HCT116 (cell line): ENCODE measurements around the gene TMTC3. TPM values are rescaled to one million over a fixed set of nuclear protein-coding genes. Genes with fewer than 3 reads are reported as not detected.

Source experiments
- ATAC-seq: fragments of 200-7000 bp; cut with Tn5 transposase; 2 replicates; pipeline ENCODE4 v1.9.1; 2020; ENCODE audit warnings: mild to moderate bottlenecking, moderate library complexity
- BruUV-seq: library from RNA; stranded (reverse); fragments of 400-500 nt; replicated peaks from 2 replicates; lab custom pipeline; 2021; lab: Mats Ljungman, UMichigan
- CTCF ChIA-PET: fragments of 300-600 bp; sonication (Branson Sonifier 250); formaldehyde crosslinking; loops from one replicate; lab custom pipeline; 2021; ENCODE audit warnings: antibody characterized with exemption; lab: Charles Lee
- POLR2A ChIA-PET: fragments of 300-600, 350-600 bp; sonication (Branson Sonifier 250); formaldehyde crosslinking; loops from one replicate; lab custom pipeline; 2021; ENCODE audit warnings: antibody characterized with exemption; lab: Charles Lee
- RAD21 ChIA-PET, 2 experiments: fragments of 300-600 bp; sonication (Branson Sonifier 250); formaldehyde crosslinking; loops; one replicate each; lab custom pipeline; 2023; ENCODE audit warnings: low total read pairs in 2 of 2; ENCODE audit not compliant: uncharacterized antibody in 2 of 2, unreplicated experiment in 2 of 2, low non-redundant PET in 1 of 2; lab: Charles Lee
- DNase-seq: peaks from one replicate; pipeline ENCODE4 v3.0.0-alpha.2; 2010; ENCODE audit warnings: low read depth, low spot score
- H2AFZ ChIP-seq: fragments of 200-600 bp; shearing (Covaris generic), sonication (generic); 2 replicates; pipeline ENCODE4 v1.6.1; 2017; ENCODE audit warnings: low read depth, mixed run types, mixed read lengths, antibody characterized with exemption, low read length; ENCODE audit not compliant: poor library complexity, severe bottlenecking
- H3K27ac ChIP-seq: 2 replicates; pipeline ENCODE4 v1.5.1; 2012; ENCODE audit warnings: low read depth, low read length
- H3K27me3 ChIP-seq: fragments of 200-600 bp; sonication (generic); 2 replicates; pipeline ENCODE4 v1.6.1; 2016; ENCODE audit warnings: mixed run types, low read length, mixed read lengths; ENCODE audit not compliant: insufficient read depth
- H3K36me3 ChIP-seq, 2 experiments: fragments of 200-500 bp in 1 of 2; fragments of 200-600 bp in 1 of 2; sonication (Bioruptor generic) in 1 of 2; sonication (generic) in 1 of 2; 2 replicates each; pipeline versions ENCODE4 v1.5.1 to v1.6.1; 2014 to 2016; ENCODE audit warnings: low read length in 2 of 2, inconsistent platforms in 1 of 2, mixed read lengths in 1 of 2, mixed run types in 1 of 2; ENCODE audit not compliant: insufficient read depth in 2 of 2, control insufficient read depth in 1 of 2
- H3K4me1 ChIP-seq, 2 experiments: fragments of 200-600 bp in 1 of 2; sonication (generic) in 1 of 2; 2 replicates each; pipeline versions ENCODE4 v1.5.1 to v1.6.1; 2012 to 2017; ENCODE audit warnings: low read length in 2 of 2, inconsistent platforms in 1 of 2, mild to moderate bottlenecking in 1 of 2, mixed read lengths in 1 of 2, mixed run types in 1 of 2, moderate library complexity in 1 of 2; ENCODE audit not compliant: insufficient read depth in 2 of 2, control insufficient read depth in 1 of 2
- H3K4me2 ChIP-seq: fragments of 200-600 bp; sonication (generic); 2 replicates; pipeline ENCODE4 v1.6.1; 2017; ENCODE audit warnings: mixed run types, low read length, mixed read lengths
- H3K4me3 ChIP-seq, 2 experiments: fragments of 200-600 bp in 1 of 2; sonication (generic) in 1 of 2; replicated peaks in 1 of 2; 2 replicates each; pipeline ENCODE4 v1.5.1; 2011 to 2016; ENCODE audit warnings: low read length in 2 of 2, control low read depth in 1 of 2, low read depth in 1 of 2, mild to moderate bottlenecking in 1 of 2, mixed read lengths in 1 of 2, mixed run types in 1 of 2
- H3K79me2 ChIP-seq: fragments of 200-600 bp; sonication (generic); 2 replicates; pipeline ENCODE4 v1.6.1; 2017; ENCODE audit warnings: mild to moderate bottlenecking, mixed run types, low read length, moderate library complexity, mixed read lengths; ENCODE audit not compliant: insufficient read depth
- H3K9ac ChIP-seq: fragments of 200-600 bp; sonication (generic); 2 replicates; pipeline ENCODE4 v1.6.1; 2016; ENCODE audit warnings: low read length, mixed read lengths
- H3K9me2 ChIP-seq: fragments of 200-600 bp; sonication (generic), shearing (Covaris generic); 2 replicates; pipeline ENCODE4 v1.6.1; 2017; ENCODE audit warnings: mixed run types, mild to moderate bottlenecking, moderate library complexity; ENCODE audit not compliant: insufficient read depth
- H3K9me3 ChIP-seq, 2 experiments: fragments of 200-500 bp in 1 of 2; fragments of 200-600 bp in 1 of 2; sonication (Bioruptor generic) in 1 of 2; sonication (generic) in 1 of 2; 2 replicates each; pipeline ENCODE4 v1.6.1; 2014 to 2017; ENCODE audit warnings: low read length in 2 of 2, mixed read lengths in 2 of 2, inconsistent platforms in 1 of 2, low read depth in 1 of 2, mild to moderate bottlenecking in 1 of 2, mixed run types in 1 of 2, moderate library complexity in 1 of 2; ENCODE audit not compliant: control insufficient read depth in 1 of 2, insufficient read depth in 1 of 2
- H4K20me1 ChIP-seq: fragments of 200-600 bp; sonication (generic), shearing (Covaris generic); 2 replicates; pipeline ENCODE4 v1.6.1; 2017; ENCODE audit warnings: mixed run types, mild to moderate bottlenecking, moderate library complexity; ENCODE audit not compliant: insufficient read depth
- ATF3 ChIP-seq: IDR thresholded peaks from 2 replicates; pipeline ENCODE4 v1.6.1; 2012
- CBX3 ChIP-seq: IDR thresholded peaks from 2 replicates; pipeline ENCODE4 v1.6.1; 2012; ENCODE audit warnings: low read depth
- EGR1 ChIP-seq: IDR thresholded peaks from 2 replicates; pipeline ENCODE4 v1.6.1; 2012; ENCODE audit warnings: low read depth
- EZH2 ChIP-seq: fragments of 200-600 bp; sonication (generic); IDR thresholded peaks from 2 replicates; pipeline ENCODE4 v1.6.1; 2017; ENCODE audit warnings: antibody characterized with exemption, mixed run types
- FOSL1 ChIP-seq: IDR thresholded peaks from 2 replicates; pipeline ENCODE4 v1.6.1; 2012; ENCODE audit warnings: low read depth
- JUND ChIP-seq: IDR thresholded peaks from 2 replicates; pipeline ENCODE4 v1.6.1; 2012
- MAX ChIP-seq: IDR thresholded peaks from 2 replicates; pipeline ENCODE4 v1.6.1; 2012
- POLR2A ChIP-seq: IDR thresholded peaks from 2 replicates; pipeline ENCODE4 v1.7.0; 2011; ENCODE audit warnings: borderline replicate concordance; ENCODE audit not compliant: insufficient read depth, insufficient read length; ENCODE audit errors: extremely low read depth
- POLR2AphosphoS5 ChIP-seq: IDR thresholded peaks from 2 replicates; pipeline ENCODE4 v1.6.1; 2011; ENCODE audit warnings: mild to moderate bottlenecking, low read depth, low read length, moderate library complexity
- RAD21 ChIP-seq: IDR thresholded peaks from 2 replicates; pipeline ENCODE4 v1.6.1; 2012; ENCODE audit warnings: low read depth, mild to moderate bottlenecking
- REST ChIP-seq: IDR thresholded peaks from 2 replicates; pipeline ENCODE4 v1.6.1; 2012; ENCODE audit warnings: low read depth
- SIN3A ChIP-seq: IDR thresholded peaks from 2 replicates; pipeline ENCODE4 v1.6.1; 2012; ENCODE audit warnings: low read depth
- SP1 ChIP-seq: IDR thresholded peaks from 2 replicates; pipeline ENCODE4 v1.6.1; 2012; ENCODE audit warnings: low read depth
- SRF ChIP-seq: IDR thresholded peaks from 2 replicates; pipeline ENCODE4 v1.6.1; 2012; ENCODE audit warnings: low read depth
- TCF7L2 ChIP-seq: IDR thresholded peaks from 2 replicates; pipeline ENCODE4 v1.7.0; 2011; ENCODE audit warnings: borderline replicate concordance, inconsistent platforms; ENCODE audit not compliant: insufficient read depth, insufficient read length; ENCODE audit errors: extremely low read depth
- ZFX ChIP-seq: fragments of 450-650 bp; IDR thresholded peaks from 2 replicates; pipeline ENCODE4 v1.6.1; 2017
- ZNF274 ChIP-seq: fragments of 200-500 bp; sonication (Bioruptor generic); IDR thresholded peaks from 2 replicates; pipeline ENCODE4 v1.6.1; 2014; ENCODE audit warnings: mild to moderate bottlenecking, low read depth, low read length, inconsistent platforms
- intact Hi-C: fragments of 100-400 bp; cut with micrococcal nuclease; formaldehyde crosslinking; loops from 2 replicates; pipeline ENCODE4 v1.10.0; 2022
- total RNA-seq: library from RNA; stranded (reverse); gene quantifications from one replicate; pipeline ENCODE4 v1.2.1, GENCODE V29; 2021; ENCODE audit not compliant: unreplicated experiment

Gene TMTC3
- total RNA-seq, 1 experiment from 2014 or later = 22.5 TPM

- TF ChIP-seq REST = no peak
- no peak for TF ChIP-seq RAD21
Observed at GRCh38 chr12:88093573-88093972, 48.5 kb upstream of the TMTC3 start (continued).

GRCh38 chr12:88108021-88108420 is 34.1 kb upstream of the TMTC3 start:
- no peak for DNase-seq
- no peak overlapping the region for H3K9ac ChIP-seq
- H3K27me3 ChIP-seq = no peaks in the 10 kb centered on the region
- ChIA-PET CTCF (no interaction called here), RAD21 (no interaction called here), POLR2A (no interaction called here)
- no peak for ATAC-seq
- no peaks in the 10 kb centered on the region for H3K9me3 ChIP-seq
- intact Hi-C loops = no loop called here
- H2AFZ ChIP-seq = no peak overlapping the region
- no peaks in the 10 kb centered on the region for H4K20me1 ChIP-seq
- H3K4me1 ChIP-seq = no peaks in the 10 kb centered on the region
- H3K4me2 ChIP-seq = no peak overlapping the region
- H3K9me2 ChIP-seq = no peaks in the 10 kb centered on the region
- no peak overlapping the region for H3K4me3 ChIP-seq
- H3K79me2 ChIP-seq = no peaks in the 10 kb centered on the region
- H3K27ac ChIP-seq = no peak overlapping the region
- TF ChIP-seq SP1 (no peak), SRF (no peak), FOSL1 (no peak), EGR1 (no peak), MAX (no peak), ZFX (no peak), CBX3 (no peak), EZH2 (no peak), ATF3 (no peak), TCF7L2 (no peak), REST (no peak), JUND (no peak), POLR2A (no peak), POLR2AphosphoS5 (no peak), ZNF274 (no peak), SIN3A (no peak)
- BruUV-seq = no TSS peak
- H3K36me3 ChIP-seq = peaks cover 0 to 3% of the 10 kb centered on the region in 2 experiments; a peak in 2 of 4 replicates
